ENCODE measurements around the gene PPP1R12C. TPM values are rescaled to one million over a fixed set of nuclear protein-coding genes. Genes with fewer than 3 reads are reported as not detected.

Gene PPP1R12C
- polyA plus RNA-seq, 3 donors = 2.1 to 206 (median 2.6) TPM

- Mint-ChIP-seq H3K4me1 (peaks cover 13% of the 10 kb centered on the region), H3K27ac (peak overlapping the region in 1 of 7 donors; percentile 70), H3K27me3 (ENCODE audit: low read depth in 3 of 3) (peaks cover 0 to 2% (median 0%) of the 10 kb centered on the region in 3 donors), H3K4me3 (no peak overlapping the region), H3K36me3 (peaks cover 43 to 82% of the 10 kb centered on the region in 2 donors), H3K9me3 (peaks cover 0 to 10% (median 5%) of the 10 kb centered on the region in 7 donors)
- DNase-seq = no peak
- H4K20me1 ChIP-seq (ENCODE audit: insufficient read depth, low read length) = peaks cover 83% of the 10 kb centered on the region
- TF ChIP-seq CTCF (IDR thresholded peaks at IDR 0.05) = no peak
- intact Hi-C loops (cut with micrococcal nuclease) = no loop called here
- H3K27ac ChIP-seq (ENCODE audit: low read depth in 1 of 2, low read length in 2 of 2) = no peak overlapping the region
- peaks cover 58 to 72% of the 10 kb centered on the region in 2 donors for H3K36me3 ChIP-seq (replicated peaks in 1 of 2; ENCODE audit: control insufficient read depth in 1 of 2, insufficient read depth in 2 of 2, low read length in 2 of 2)
- WGBS (ENCODE audit: insufficient coverage) = 96% methylated on average over 23 of the region's 27 CpGs
- H3K9me3 ChIP-seq (replicated peaks in 1 of 2; ENCODE audit: control insufficient read depth in 1 of 2, insufficient read depth in 1 of 2, low read length in 2 of 2) = peaks cover 0 to 11% of the 10 kb centered on the region in 2 donors
- H2AFZ ChIP-seq (ENCODE audit: insufficient read depth, low read depth, low read length, poor library complexity, severe bottlenecking) = no peak overlapping the region
- peaks cover 7% of the 10 kb centered on the region for H3K79me2 ChIP-seq (ENCODE audit: insufficient read depth, low read length)
- no peaks in the 10 kb centered on the region for H3K27me3 ChIP-seq (ENCODE audit: control insufficient read depth in 2 of 2, insufficient read depth in 2 of 2, low read length in 2 of 2)
- H3K4me2 ChIP-seq (replicated peaks; ENCODE audit: extremely low read depth, low read length, poor library complexity, severe bottlenecking) = no peak overlapping the region
- H3K9ac ChIP-seq (ENCODE audit: insufficient read depth, low read length, poor library complexity, severe bottlenecking) = no peak overlapping the region
- peaks cover 10 to 17% of the 10 kb centered on the region in 2 donors for H3K4me1 ChIP-seq (ENCODE audit: control insufficient read depth in 1 of 2, insufficient read depth in 2 of 2, low read length in 2 of 2)
- no peak overlapping the region for H3K4me3 ChIP-seq (replicated peaks in 1 of 3; ENCODE audit: low read depth in 2 of 3, low read length in 3 of 3)
Measured at GRCh38 chr19:55099557-55100506, 17.6 kb downstream of the PPP1R12C start.

DNA sequence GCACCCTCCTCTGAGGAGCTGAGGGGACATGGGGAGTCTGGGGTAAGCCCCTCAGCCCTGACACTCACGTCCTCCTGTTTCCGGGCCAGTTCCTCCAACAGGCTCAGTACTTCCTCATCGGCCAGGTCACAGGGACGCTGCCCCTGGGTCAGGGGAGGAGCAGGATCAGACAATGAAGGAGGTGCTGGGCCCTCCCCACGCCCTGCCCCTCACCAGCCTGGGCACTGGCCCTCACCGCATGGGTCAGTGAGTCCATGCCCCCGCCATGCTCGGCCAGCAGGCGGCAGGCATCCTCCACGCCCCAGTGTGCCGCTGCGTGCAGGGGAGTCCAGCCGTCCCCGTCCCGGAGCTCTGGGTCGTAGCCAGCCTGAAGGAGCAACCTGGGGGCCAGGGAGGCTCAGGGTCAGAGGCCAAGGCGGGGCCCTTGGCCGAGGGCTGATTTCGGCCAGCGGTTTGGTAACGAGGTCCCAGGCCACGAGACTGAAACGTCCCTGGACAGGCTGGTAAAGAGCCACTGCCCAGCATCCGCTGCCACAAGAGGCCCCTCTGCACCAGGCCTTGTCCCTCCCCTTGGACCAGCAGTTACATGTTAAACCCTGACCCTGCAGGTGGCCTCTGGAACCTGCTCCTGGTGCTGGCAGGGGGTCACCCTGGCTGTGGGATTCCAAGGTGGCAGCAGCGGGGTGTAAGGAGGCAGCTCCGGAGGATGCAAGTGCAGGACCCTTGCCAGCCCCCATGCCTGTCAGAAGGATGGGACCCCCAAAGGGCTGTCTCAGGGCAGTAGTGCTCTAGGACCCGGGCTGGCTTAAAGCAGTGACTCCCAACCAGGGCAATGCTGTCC lies 18.5 kb downstream of the PPP1R12C start:
- intact Hi-C loops (cut with micrococcal nuclease) = no loop called here
- peak overlapping the region; percentile 15 for H3K9ac ChIP-seq (ENCODE audit: insufficient read depth, low read length, poor library complexity, severe bottlenecking)
- H3K4me2 ChIP-seq (replicated peaks; ENCODE audit: extremely low read depth, low read length, poor library complexity, severe bottlenecking) = no peak overlapping the region
- no peak overlapping the region for H2AFZ ChIP-seq (ENCODE audit: insufficient read depth, low read depth, low read length, poor library complexity, severe bottlenecking)
- Mint-ChIP-seq H3K4me3 (no peak overlapping the region), H3K27ac (no peak overlapping the region), H3K36me3 (peaks cover 46 to 88% of the 10 kb centered on the region in 2 donors), H3K9me3 (peaks cover 0 to 10% (median 5%) of the 10 kb centered on the region in 7 donors), H3K4me1 (peaks cover 13% of the 10 kb centered on the region), H3K27me3 (ENCODE audit: low read depth in 3 of 3) (peaks cover 0 to 2% (median 0%) of the 10 kb centered on the region in 3 donors)
- no peak overlapping the region for H3K4me3 ChIP-seq (replicated peaks in 1 of 3; ENCODE audit: low read depth in 2 of 3, low read length in 3 of 3)
- peaks cover 7% of the 10 kb centered on the region for H3K79me2 ChIP-seq (ENCODE audit: insufficient read depth, low read length)
- 85% methylated on average over 24 of the region's 27 CpGs for WGBS (ENCODE audit: insufficient coverage)
- H3K27ac ChIP-seq (ENCODE audit: low read depth in 1 of 2, low read length in 2 of 2) = peak overlapping the region in 1 of 2 donors; percentile 4
- TF ChIP-seq CTCF (IDR thresholded peaks at IDR 0.05) = no peak
- DNase-seq = peak in 1 of 3 donors; percentile 49
- H3K27me3 ChIP-seq (ENCODE audit: control insufficient read depth in 2 of 2, insufficient read depth in 2 of 2, low read length in 2 of 2) = no peaks in the 10 kb centered on the region
- peaks cover 0 to 11% of the 10 kb centered on the region in 2 donors for H3K9me3 ChIP-seq (replicated peaks in 1 of 2; ENCODE audit: control insufficient read depth in 1 of 2, insufficient read depth in 1 of 2, low read length in 2 of 2)
- H4K20me1 ChIP-seq (ENCODE audit: insufficient read depth, low read length) = peaks cover 83% of the 10 kb centered on the region
- H3K4me1 ChIP-seq (ENCODE audit: control insufficient read depth in 1 of 2, insufficient read depth in 2 of 2, low read length in 2 of 2) = peaks cover 10 to 17% of the 10 kb centered on the region in 2 donors
- peaks cover 65 to 80% of the 10 kb centered on the region in 2 donors for H3K36me3 ChIP-seq (replicated peaks in 1 of 2; ENCODE audit: control insufficient read depth in 1 of 2, insufficient read depth in 2 of 2, low read length in 2 of 2)
